ENCODE measurements around the gene HDAC10.

- TF ChIP-seq, protein P1, sequence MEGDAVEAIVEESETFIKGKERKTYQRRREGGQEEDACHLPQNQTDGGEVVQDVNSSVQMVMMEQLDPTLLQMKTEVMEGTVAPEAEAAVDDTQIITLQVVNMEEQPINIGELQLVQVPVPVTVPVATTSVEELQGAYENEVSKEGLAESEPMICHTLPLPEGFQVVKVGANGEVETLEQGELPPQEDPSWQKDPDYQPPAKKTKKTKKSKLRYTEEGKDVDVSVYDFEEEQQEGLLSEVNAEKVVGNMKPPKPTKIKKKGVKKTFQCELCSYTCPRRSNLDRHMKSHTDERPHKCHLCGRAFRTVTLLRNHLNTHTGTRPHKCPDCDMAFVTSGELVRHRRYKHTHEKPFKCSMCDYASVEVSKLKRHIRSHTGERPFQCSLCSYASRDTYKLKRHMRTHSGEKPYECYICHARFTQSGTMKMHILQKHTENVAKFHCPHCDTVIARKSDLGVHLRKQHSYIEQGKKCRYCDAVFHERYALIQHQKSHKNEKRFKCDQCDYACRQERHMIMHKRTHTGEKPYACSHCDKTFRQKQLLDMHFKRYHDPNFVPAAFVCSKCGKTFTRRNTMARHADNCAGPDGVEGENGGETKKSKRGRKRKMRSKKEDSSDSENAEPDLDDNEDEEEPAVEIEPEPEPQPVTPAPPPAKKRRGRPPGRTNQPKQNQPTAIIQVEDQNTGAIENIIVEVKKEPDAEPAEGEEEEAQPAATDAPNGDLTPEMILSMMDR (IDR thresholded peaks at IDR 0.05), result no peak
- TF ChIP-seq EP300 (IDR thresholded peaks at IDR 0.05), result no peak
- TF ChIP-seq POLR2A (IDR thresholded peaks at IDR 0.05; ENCODE audit: low read depth), result no peak
These were observed 49.7 kb upstream of the HDAC10 start for GRCh38 chr22:50300620-50301257.
